ENCODE results near the gene KCNQ1.

DNA sequence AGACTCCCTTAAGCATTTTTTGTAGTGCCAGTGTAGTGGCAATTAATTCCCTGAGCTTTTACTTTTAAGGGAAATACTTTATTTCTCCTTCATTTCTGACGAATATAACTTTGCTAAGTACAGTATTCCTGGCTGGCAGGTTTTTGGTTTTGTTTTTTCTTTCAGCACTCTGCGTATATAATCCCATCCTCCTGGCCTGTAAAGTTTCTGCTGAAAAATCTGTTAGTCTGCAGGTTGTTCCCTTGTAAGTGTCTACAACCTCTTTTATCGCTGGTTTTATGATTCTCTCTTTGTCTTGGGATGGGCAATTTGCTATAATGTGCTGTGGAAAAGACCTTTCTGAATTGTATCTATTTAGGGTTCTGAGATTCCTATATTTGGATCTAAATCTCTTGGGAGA, 198.9 kb downstream of the KCNQ1 start:
- TF ChIP-seq POLR2A (IDR thresholded peaks at IDR 0.05) = no peak
- TF ChIP-seq, protein P1, sequence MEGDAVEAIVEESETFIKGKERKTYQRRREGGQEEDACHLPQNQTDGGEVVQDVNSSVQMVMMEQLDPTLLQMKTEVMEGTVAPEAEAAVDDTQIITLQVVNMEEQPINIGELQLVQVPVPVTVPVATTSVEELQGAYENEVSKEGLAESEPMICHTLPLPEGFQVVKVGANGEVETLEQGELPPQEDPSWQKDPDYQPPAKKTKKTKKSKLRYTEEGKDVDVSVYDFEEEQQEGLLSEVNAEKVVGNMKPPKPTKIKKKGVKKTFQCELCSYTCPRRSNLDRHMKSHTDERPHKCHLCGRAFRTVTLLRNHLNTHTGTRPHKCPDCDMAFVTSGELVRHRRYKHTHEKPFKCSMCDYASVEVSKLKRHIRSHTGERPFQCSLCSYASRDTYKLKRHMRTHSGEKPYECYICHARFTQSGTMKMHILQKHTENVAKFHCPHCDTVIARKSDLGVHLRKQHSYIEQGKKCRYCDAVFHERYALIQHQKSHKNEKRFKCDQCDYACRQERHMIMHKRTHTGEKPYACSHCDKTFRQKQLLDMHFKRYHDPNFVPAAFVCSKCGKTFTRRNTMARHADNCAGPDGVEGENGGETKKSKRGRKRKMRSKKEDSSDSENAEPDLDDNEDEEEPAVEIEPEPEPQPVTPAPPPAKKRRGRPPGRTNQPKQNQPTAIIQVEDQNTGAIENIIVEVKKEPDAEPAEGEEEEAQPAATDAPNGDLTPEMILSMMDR (IDR thresholded peaks at IDR 0.05) = no peak
